ENCODE data around the gene GIMAP5. TPM values are rescaled to one million over a fixed set of nuclear protein-coding genes. Genes with fewer than 3 reads are reported as not detected.

GIMAP5 gene
- total and polyA plus RNA-seq, 2 of the 13 experiments (the other 11 are each of a cell fraction or from before 2014, with no cell fraction given), result not detected

DNA sequence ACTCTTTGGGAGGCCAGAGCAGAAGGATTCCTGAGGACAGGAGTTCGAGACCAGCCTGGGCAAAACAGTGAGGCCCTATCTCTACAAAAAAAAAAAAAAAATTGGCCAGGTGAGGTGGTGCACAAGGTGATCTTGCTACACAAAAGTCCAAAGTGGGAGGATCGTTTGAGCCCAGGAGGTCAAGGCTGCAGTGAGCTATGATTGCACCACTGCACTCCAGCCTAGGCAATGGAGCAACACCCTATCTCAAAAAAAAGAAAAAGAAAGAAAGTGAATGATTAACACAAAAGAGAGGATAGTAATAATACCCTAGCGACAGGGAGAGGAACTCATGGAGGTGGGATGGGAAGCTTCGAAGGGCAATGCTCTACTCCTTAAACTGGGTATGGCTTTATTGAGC lies 32.5 kb downstream of the GIMAP5 start (continued):
- TF ChIP-seq NR2F2 (IDR thresholded peaks at IDR 0.05; ENCODE audit: borderline replicate concordance, low read depth) (0 out of 2 replicates have a peak, but pooled peaks have one; percentile 33), KMT2B (CRISPR knock-in tag; IDR thresholded peaks at IDR 0.05) (no peak), AGO2 (optimal IDR thresholded peaks at IDR 0.05; ENCODE audit: low read depth, low read length) (no peak), YEATS2 (CRISPR knock-in tag; IDR thresholded peaks at IDR 0.05; ENCODE audit: borderline replicate concordance) (no peak), PHF8 (CRISPR knock-in tag; IDR thresholded peaks at IDR 0.05) (no peak), KDM1A (CRISPR knock-in tag; IDR thresholded peaks at IDR 0.05) (no peak), ZIK1 (CRISPR knock-in tag; IDR thresholded peaks at IDR 0.05; ENCODE audit: borderline replicate concordance, low read depth) (no peak), ZNF761 (CRISPR knock-in tag; conservative IDR thresholded peaks at IDR 0.05) (no peak), NCOR1 (IDR thresholded peaks at IDR 0.05; ENCODE audit: borderline replicate concordance, low read length) (peak; percentile 64; the same call in 1 of the 2 replicates), ZFP36L2 (CRISPR knock-in tag; IDR thresholded peaks at IDR 0.05) (no peak), SALL1 (CRISPR knock-in tag; IDR thresholded peaks at IDR 0.05) (peak; percentile 66), ISL2 (CRISPR knock-in tag; IDR thresholded peaks at IDR 0.05) (peak; percentile 30; the same call in 1 of the 2 replicates), ZNF556 (CRISPR knock-in tag; IDR thresholded peaks at IDR 0.05; ENCODE audit: borderline replicate concordance) (no peak), ELF3 (CRISPR knock-in tag; IDR thresholded peaks at IDR 0.05) (no peak), ZNF564 (CRISPR knock-in tag; IDR thresholded peaks at IDR 0.05) (no peak), PAX8 (CRISPR knock-in tag; IDR thresholded peaks at IDR 0.05; ENCODE audit: borderline replicate concordance) (no peak), FOXP1 (IDR thresholded peaks at IDR 0.05) (no peak), FOXP1 (CRISPR knock-in tag; IDR thresholded peaks at IDR 0.05) (0 out of 2 replicates have a peak, but pooled peaks have one; percentile 19), ZNF776 (CRISPR knock-in tag; IDR thresholded peaks at IDR 0.05) (no peak), ZNF225 (CRISPR knock-in tag; IDR thresholded peaks at IDR 0.05) (no peak), SP1 (IDR thresholded peaks at IDR 0.05) (no peak), SP1 (CRISPR knock-in tag; IDR thresholded peaks at IDR 0.05) (no peak), KLF9 (CRISPR knock-in tag; IDR thresholded peaks at IDR 0.05; ENCODE audit: low read depth) (no peak)
- TF ChIP-seq, protein P1, sequence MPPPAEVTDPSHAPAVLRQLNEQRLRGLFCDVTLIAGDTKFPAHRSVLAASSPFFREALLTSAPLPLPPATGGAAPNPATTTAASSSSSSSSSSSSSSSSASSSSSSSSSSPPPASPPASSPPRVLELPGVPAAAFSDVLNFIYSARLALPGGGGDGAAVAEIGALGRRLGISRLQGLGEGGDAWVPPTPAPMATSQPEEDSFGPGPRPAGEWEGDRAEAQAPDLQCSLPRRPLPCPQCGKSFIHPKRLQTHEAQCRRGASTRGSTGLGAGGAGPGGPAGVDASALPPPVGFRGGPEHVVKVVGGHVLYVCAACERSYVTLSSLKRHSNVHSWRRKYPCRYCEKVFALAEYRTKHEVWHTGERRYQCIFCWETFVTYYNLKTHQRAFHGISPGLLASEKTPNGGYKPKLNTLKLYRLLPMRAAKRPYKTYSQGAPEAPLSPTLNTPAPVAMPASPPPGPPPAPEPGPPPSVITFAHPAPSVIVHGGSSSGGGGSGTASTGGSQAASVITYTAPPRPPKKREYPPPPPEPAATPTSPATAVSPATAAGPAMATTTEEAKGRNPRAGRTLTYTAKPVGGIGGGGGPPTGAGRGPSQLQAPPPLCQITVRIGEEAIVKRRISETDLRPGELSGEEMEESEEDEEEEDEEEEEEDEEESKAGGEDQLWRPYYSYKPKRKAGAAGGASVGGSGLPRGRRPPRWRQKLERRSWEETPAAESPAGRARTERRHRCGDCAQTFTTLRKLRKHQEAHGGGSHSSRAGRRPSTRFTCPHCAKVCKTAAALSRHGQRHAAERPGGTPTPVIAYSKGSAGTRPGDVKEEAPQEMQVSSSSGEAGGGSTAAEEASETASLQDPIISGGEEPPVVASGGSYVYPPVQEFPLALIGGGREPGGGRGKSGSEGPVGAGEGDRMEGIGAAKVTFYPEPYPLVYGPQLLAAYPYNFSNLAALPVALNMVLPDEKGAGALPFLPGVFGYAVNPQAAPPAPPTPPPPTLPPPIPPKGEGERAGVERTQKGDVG (CRISPR knock-in tag; IDR thresholded peaks at IDR 0.05; ENCODE audit: borderline replicate concordance), result no peak
- TF ChIP-seq, protein P2, sequence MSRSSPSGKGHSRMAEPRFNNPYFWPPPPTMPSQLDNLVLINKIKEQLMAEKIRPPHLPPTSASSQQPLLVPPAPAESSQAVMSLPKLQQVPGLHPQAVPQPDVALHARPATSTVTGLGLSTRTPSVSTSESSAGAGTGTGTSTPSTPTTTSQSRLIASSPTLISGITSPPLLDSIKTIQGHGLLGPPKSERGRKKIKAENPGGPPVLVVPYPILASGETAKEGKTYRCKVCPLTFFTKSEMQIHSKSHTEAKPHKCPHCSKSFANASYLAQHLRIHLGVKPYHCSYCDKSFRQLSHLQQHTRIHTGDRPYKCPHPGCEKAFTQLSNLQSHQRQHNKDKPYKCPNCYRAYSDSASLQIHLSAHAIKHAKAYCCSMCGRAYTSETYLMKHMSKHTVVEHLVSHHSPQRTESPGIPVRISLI (CRISPR knock-in tag; IDR thresholded peaks at IDR 0.05; ENCODE audit: borderline replicate concordance), result peak; percentile 88
- TF ChIP-seq, protein P3, sequence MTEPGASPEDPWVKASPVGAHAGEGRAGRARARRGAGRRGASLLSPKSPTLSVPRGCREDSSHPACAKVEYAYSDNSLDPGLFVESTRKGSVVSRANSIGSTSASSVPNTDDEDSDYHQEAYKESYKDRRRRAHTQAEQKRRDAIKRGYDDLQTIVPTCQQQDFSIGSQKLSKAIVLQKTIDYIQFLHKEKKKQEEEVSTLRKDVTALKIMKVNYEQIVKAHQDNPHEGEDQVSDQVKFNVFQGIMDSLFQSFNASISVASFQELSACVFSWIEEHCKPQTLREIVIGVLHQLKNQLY (CRISPR knock-in tag; IDR thresholded peaks at IDR 0.05), result no peak
- TF ChIP-seq, protein P4, sequence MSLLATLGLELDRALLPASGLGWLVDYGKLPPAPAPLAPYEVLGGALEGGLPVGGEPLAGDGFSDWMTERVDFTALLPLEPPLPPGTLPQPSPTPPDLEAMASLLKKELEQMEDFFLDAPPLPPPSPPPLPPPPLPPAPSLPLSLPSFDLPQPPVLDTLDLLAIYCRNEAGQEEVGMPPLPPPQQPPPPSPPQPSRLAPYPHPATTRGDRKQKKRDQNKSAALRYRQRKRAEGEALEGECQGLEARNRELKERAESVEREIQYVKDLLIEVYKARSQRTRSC (CRISPR knock-in tag; IDR thresholded peaks at IDR 0.05; ENCODE audit: low read depth), result no peak
- TF ChIP-seq, protein P5, sequence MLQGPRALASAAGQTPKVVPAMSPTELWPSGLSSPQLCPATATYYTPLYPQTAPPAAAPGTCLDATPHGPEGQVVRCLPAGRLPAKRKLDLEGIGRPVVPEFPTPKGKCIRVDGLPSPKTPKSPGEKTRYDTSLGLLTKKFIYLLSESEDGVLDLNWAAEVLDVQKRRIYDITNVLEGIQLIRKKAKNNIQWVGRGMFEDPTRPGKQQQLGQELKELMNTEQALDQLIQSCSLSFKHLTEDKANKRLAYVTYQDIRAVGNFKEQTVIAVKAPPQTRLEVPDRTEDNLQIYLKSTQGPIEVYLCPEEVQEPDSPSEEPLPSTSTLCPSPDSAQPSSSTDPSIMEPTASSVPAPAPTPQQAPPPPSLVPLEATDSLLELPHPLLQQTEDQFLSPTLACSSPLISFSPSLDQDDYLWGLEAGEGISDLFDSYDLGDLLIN (CRISPR knock-in tag; IDR thresholded peaks at IDR 0.05; ENCODE audit: borderline replicate concordance), result no peak
